Iris pigment epithelial cell (primary cell): ENCODE data around the gene CTTNBP2NL.

Experiments
- DNase-seq: peaks from one replicate; pipeline ENCODE4 v3.0.0-alpha.2; 2011; ENCODE audit warnings: low read depth

The CTTNBP2NL gene, protein sequence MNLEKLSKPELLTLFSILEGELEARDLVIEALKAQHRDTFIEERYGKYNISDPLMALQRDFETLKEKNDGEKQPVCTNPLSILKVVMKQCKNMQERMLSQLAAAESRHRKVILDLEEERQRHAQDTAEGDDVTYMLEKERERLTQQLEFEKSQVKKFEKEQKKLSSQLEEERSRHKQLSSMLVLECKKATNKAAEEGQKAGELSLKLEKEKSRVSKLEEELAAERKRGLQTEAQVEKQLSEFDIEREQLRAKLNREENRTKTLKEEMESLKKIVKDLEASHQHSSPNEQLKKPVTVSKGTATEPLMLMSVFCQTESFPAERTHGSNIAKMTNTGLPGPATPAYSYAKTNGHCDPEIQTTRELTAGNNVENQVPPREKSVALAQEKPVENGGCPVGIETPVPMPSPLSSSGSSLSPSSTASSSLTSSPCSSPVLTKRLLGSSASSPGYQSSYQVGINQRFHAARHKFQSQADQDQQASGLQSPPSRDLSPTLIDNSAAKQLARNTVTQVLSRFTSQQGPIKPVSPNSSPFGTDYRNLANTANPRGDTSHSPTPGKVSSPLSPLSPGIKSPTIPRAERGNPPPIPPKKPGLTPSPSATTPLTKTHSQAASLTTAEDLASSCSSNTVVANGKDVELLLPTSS

DNA sequence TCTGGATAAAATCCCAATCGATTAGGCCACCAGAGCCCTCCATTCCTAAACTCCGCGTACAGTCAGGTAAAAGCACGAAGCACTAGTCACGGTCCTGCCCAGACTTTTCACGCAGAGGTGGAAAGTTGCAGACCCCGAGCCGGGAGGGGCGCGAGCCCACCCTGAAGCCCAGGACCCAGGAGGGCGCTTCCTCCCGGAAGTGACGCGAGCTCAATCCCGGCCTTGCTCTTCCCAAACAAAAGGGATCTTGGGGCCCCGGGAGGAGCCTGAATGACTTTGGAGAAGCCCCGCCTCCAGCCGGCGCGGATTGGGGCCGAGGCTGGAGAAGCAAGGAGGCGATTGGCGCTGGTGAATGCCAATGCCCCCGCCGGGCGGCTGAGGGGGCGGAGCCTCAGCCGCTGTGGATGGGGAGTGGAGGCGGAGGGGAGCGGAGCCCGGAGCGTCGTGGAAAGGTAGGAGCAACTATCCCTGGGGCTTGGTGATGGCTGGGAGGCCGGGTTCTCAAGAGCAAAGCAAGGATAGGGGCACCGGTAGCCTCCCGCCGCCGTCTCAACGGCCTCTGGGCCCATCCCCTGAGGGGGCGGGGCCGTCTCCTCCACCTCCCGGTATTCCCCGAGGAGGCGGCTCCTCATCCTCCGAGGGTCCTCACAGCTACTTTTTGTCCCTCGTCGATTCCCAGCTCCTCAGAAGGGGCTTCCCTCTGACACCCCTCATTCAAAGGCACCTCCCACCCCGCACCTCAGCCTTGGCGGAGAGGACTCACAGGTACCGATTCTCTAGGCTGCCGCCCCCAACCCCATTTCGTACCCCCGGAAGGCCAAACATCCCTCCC lies at the start of gene CTTNBP2NL:
CTTNBP2NL (plus strand) TSS at position 394 of the 832 bp plus-strand sequence. CDS start 19,952 bp downstream, outside the sequence.
- DNase-seq = peak; percentile 91

DNA sequence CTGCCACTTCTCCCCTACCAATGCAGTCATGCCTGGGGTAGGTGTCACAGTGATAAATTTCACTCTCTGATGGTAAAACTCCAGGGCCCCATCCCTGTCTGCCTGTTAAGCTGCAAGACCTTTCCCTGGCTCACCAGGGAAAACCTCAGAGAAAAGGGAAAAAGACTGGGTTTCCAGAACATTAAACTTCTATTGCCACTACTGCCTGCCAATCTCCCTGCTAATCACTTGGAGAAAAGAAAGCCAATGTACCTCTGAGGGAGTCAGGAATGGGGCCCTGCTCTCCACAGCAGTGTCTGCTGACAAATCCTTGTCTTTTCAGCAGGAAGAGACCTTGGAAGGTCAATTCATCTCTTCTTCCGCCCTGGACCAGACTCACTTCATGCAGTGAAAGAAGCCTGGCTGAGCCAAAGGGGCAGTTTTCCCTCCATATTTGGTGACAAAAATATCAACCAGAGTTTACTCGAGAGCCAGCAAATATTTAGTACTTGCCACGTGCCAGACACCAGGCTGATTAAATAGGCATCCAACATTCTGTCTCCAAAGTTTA lies 49.1 kb upstream of the CTTNBP2NL start:
- DNase-seq = no peak

- DNase-seq = no peak
Observed at GRCh38 chr1:112356765-112357164, 39.2 kb upstream of the CTTNBP2NL start.

- no peak for DNase-seq
Observed at GRCh38 chr1:112357467-112357866, 38.5 kb upstream of the CTTNBP2NL start.

DNA sequence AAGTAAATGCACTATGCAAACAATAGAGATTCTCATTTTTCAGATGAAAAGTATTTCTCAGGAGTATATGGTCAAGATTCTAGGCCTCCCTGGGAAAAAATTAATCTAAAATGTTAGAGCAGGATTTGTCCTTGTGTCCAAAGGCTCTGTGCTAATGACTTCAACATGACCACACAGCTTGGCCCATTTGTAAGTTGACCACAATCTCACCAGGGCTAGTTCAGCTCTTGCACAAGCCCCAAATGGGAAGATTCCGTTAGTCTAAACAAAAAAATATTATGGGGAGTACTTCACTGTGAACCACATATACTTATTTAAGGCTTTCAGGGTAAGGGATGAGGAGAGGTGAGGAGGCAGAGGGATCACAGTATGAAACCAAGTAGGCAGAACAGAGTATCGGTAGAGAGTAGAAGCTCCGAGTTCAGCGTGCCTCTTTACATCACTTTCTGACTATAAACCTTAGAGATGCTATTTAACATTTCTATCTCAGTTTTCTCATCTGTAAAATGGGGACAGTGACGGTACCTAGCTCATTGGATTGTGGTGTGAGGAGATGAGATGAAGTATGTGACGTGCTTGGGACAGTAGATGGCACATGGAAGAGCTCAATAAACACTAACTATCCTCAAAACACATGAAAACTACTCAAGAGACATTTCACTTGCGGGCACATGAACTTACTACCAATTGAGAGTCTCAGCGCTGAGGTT lies 37.8 kb upstream of the CTTNBP2NL start:
- peak; percentile 84 for DNase-seq

DNA sequence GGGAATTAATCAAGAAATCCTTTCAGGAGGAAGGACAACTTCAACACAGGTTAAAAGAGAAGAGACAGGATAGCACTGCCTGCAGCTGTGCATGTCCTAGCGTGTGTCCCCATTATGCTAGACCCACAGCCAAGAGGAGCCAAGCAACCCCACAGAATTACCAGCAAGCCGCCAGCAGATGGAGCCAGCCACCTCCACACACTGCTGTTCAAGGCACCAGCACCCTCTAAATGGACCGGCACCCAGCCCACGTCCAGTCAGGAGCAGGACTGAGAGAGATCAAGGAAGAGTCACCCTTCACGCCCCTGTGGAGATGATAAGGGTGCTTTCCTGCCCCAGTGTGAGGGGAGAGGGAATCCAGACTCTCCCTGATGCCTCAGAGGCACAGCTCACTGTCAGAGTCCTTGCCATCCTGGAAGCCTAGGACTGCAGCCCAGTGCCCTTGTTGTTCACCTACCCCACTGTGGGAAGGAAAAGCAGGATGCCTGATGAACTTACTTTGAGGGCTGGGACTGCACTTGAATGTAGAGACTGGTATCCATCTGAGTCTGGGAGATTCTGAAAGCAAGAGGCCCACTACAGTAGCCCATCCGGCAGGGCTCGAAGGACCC lies 37.1 kb upstream of the CTTNBP2NL start:
- DNase-seq = peak; percentile 75

DNA sequence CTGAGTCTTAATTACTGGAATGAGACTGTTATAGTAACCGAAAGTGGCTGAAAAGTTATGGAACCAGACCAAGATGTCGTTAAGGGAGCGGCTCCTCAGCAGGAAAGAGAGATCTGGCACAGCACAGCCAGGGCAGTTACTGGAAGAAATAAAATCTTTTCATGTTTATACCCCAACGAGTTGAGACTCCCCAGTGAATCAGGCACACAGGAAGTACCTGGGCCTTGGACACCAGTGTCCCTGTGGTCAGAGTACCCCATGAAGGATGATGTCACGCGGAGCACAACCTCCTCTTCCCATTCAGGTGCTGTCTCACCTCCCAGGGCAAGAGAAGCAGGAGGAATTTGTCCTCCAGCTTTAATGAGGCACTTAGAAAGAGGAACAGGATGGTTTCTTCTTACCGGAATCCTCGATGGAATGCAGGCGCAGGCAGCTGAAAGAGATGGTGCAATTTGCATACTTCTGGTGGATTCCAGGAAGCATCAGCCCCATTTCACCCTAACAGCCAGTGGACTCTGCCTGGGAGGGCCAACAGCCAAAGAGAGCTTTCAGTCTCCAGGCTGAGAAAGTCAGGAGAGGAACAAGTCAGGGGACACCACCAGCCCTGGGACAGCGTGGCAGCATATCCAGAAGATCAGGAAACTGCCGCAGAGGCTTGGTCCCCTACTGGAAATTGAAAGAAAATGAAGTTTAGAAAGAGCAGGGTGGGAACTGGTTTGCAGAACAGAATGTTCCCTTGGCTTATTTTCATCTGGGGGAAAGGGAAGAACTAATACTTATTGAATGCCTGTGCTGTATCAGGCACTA lies 35.9 kb upstream of the CTTNBP2NL start:
- peak; percentile 95 for DNase-seq

DNA sequence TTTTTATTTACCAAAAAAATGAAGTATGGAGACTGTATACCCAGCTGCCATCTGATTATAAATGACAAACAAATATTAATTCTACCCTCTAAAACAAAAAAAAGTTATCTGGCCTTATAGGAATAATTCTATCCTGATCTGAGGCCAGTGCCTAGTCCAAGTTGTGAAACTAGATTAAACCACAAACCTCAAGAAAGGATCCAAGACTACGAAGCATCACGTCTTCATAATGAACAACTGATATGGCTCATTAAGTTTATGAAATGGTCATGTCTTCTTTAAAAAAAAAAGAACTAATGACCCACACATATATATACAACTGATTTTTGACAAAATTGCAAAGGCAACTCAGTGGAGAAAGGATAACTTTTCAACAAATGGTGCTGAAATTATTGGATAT lies 32.4 kb upstream of the CTTNBP2NL start:
- DNase-seq = no peak

GRCh38 chr1:112368198-112368597 lies 27.8 kb upstream of the CTTNBP2NL start:
- no peak for DNase-seq

DNA sequence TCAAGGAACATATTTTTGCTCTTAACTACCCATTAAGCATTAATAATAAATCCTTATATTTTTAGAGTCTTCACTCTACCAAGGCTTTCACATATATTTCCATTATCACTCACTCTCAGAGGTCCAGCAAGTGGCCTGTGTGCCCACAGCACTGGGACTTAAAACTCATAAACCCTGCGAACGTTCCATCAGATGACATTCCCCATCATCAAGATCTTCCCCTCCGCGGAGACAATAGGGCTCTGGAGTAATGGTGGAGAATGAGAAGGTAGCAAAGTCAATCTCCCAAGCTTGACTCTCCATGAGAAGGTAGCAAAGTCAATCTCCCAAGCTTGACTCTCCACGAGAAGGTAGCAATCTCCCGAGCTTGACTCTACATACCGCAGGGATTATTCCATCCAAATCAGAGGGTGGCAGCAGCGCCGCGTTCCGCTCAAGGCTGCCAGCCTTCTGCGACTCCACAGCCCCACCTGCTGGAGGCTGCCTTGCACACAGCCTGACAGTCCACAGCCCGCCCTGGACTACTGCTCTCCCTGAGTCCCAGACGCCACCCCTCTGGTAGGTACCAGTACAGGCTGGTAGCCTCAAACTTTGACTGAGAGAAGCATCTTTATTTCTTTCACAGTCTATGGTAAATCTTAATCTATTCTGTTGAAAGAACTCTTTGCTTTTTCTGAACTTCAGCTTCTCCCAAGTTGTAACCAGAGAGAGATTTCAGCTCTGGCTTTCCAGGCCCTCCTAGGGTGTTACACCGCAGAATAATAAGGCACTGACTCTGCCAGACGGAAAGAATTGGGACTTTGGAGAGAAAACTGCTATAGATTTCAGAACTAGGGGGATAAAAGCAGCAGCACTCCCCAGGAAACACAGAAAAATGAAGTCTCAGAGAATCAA lies 26.4 kb upstream of the CTTNBP2NL start:
- DNase-seq = peak; percentile 72

GRCh38 chr1:112370996-112371395 lies 25.0 kb upstream of the CTTNBP2NL start:
- DNase-seq = no peak

- peak; percentile 50 for DNase-seq
Observed at GRCh38 chr1:112371775-112372174, 24.2 kb upstream of the CTTNBP2NL start.

DNA sequence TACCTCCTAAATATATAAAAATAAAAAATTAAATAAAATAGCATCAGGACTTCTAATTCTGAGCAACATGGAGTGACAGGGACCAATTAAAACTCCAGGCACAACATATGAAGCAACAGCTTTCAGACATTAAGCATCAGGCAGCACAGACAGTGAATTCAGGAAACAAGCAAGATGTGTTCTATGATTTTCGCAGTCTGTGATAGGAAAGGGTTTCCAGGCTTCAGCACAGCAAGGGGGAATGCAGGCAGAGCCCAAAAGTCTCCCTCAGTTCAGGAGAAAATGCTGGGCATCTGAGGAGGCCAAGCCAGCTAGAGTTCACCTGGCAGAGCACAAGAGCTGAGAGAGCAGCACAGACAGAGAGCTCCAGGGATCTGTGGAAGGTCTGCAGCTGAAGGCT lies 22.2 kb upstream of the CTTNBP2NL start:
- no peak for DNase-seq

- no peak for DNase-seq
Observed at GRCh38 chr1:112375701-112376100, 20.3 kb upstream of the CTTNBP2NL start.

- DNase-seq = no peak
Observed at GRCh38 chr1:112380356-112380755, 15.7 kb upstream of the CTTNBP2NL start.

GRCh38 chr1:112381324-112382076 lies 14.5 kb upstream of the CTTNBP2NL start:
- no peak for DNase-seq

- DNase-seq = no peak
Observed at GRCh38 chr1:112383759-112384370, 12.1 kb upstream of the CTTNBP2NL start.
